ENCODE results near the gene RNF208.

DNA sequence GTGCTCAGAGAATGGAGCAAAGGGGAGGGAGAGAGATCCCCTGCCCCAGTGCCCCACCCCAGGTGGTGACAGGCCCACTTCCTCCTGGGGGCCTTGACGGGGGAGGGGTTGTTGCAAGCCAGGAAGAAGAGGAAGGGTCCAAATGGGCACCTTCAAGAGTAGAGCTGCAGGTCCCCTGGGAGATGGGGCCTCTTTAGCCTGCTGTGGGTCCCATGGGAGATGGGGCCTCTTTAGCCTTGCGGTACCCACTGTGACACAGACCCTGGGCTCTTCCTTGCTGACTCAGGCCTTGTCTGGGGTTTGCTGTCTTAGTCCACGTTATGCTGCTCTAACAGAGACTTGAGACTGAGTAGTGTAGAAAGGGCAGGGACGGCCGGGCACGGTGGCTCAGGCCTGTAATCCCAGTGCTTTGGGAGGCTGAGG, 45.9 kb upstream of the RNF208 start:
- no peak for TF ChIP-seq POLR2A (IDR thresholded peaks at IDR 0.05)
- TF ChIP-seq, protein P1, sequence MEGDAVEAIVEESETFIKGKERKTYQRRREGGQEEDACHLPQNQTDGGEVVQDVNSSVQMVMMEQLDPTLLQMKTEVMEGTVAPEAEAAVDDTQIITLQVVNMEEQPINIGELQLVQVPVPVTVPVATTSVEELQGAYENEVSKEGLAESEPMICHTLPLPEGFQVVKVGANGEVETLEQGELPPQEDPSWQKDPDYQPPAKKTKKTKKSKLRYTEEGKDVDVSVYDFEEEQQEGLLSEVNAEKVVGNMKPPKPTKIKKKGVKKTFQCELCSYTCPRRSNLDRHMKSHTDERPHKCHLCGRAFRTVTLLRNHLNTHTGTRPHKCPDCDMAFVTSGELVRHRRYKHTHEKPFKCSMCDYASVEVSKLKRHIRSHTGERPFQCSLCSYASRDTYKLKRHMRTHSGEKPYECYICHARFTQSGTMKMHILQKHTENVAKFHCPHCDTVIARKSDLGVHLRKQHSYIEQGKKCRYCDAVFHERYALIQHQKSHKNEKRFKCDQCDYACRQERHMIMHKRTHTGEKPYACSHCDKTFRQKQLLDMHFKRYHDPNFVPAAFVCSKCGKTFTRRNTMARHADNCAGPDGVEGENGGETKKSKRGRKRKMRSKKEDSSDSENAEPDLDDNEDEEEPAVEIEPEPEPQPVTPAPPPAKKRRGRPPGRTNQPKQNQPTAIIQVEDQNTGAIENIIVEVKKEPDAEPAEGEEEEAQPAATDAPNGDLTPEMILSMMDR (IDR thresholded peaks at IDR 0.05), result no peak
